SK-N-SH (cell line): ENCODE measurements around the gene MINK1. TPM values are rescaled to one million over a fixed set of nuclear protein-coding genes. Genes with fewer than 3 reads are reported as not detected.

Source experiments
- CTCF ChIA-PET: fragments of 300-600, 350-600 bp; formaldehyde crosslinking; extraction: SDS; loops from one replicate; lab custom pipeline; 2021; lab: Yijun Ruan, JAX
- POLR2A ChIA-PET: fragments of 350-600 bp; sonication (Branson Sonifier 250); formaldehyde crosslinking; extraction: SDS; loops from one replicate; lab custom pipeline; 2020; ENCODE audit warnings: antibody characterized with exemption, inconsistent platforms; lab: Yijun Ruan, JAX
- DNase-seq: peaks from one replicate; pipeline ENCODE4 v3.0.0; 2012
- H2AFZ ChIP-seq: fragments of 200-600 bp; sonication (generic); 2 replicates; pipeline ENCODE4 v1.8.1; 2016; ENCODE audit warnings: antibody characterized with exemption, mild to moderate bottlenecking, low read depth
- H3F3A ChIP-seq: fragments of 200-600 bp; sonication (generic); replicated peaks from 2 replicates; pipeline ENCODE3; 2016; ENCODE audit warnings: antibody characterized with exemption, mild to moderate bottlenecking; ENCODE audit not compliant: insufficient read depth
- H3K27ac ChIP-seq, 2 experiments: fragments of 200-500 bp in 1 of 2; fragments of 200-600 bp in 1 of 2; sonication (Bioruptor generic) in 1 of 2; sonication (generic), shearing (Covaris generic) in 1 of 2; 2 replicates each; pipeline versions ENCODE4 v1.5.1 to v1.6.1; 2014 to 2016; ENCODE audit warnings: low read depth in 2 of 2, inconsistent platforms in 1 of 2, low read length in 1 of 2, mild to moderate bottlenecking in 1 of 2, mixed read lengths in 1 of 2
- H3K27me3 ChIP-seq: fragments of 200-600 bp; sonication (generic), shearing (Covaris generic); 2 replicates; pipeline ENCODE4 v1.6.1; 2016; ENCODE audit warnings: mixed run types; ENCODE audit not compliant: insufficient read depth
- H3K36me3 ChIP-seq, 2 experiments: fragments of 200-500 bp in 1 of 2; fragments of 200-600 bp in 1 of 2; sonication (Bioruptor generic) in 1 of 2; sonication (generic) in 1 of 2; replicated peaks in 1 of 2; 2 replicates each; pipeline versions ENCODE3 to v1.5.1; 2014 to 2016; ENCODE audit warnings: low read length in 1 of 2, mild to moderate bottlenecking in 1 of 2; ENCODE audit not compliant: insufficient read depth in 2 of 2, control insufficient read depth in 1 of 2
- H3K4me1 ChIP-seq, 2 experiments: fragments of 200-500 bp in 1 of 2; fragments of 200-600 bp in 1 of 2; sonication (Bioruptor generic) in 1 of 2; sonication (generic), shearing (Covaris generic) in 1 of 2; 2 replicates each; pipeline versions ENCODE4 v1.5.1 to v1.6.1; 2014 to 2016; ENCODE audit warnings: low read depth in 1 of 2, low read length in 1 of 2, mixed run types in 1 of 2; ENCODE audit not compliant: insufficient read depth in 2 of 2, control insufficient read depth in 1 of 2
- H3K4me2 ChIP-seq: fragments of 200-600 bp; sonication (generic), shearing (Covaris generic); 2 replicates; pipeline ENCODE4 v1.6.1; 2017; ENCODE audit warnings: mixed run types
- H3K4me3 ChIP-seq, 2 experiments: fragments of 200-500 bp in 1 of 2; fragments of 200-600 bp in 1 of 2; sonication (Bioruptor generic) in 1 of 2; sonication (generic), shearing (Covaris generic) in 1 of 2; 2 replicates each; pipeline versions ENCODE4 v1.5.1 to v1.8.1; 2014 to 2016; ENCODE audit warnings: low read depth in 2 of 2, inconsistent platforms in 1 of 2, low read length in 1 of 2, mild to moderate bottlenecking in 1 of 2, mixed read lengths in 1 of 2, moderate library complexity in 1 of 2
- H3K79me2 ChIP-seq: fragments of 200-600 bp; sonication (generic); 2 replicates; pipeline ENCODE4 v1.8.1; 2017; ENCODE audit warnings: mild to moderate bottlenecking; ENCODE audit not compliant: insufficient read depth
- H3K9ac ChIP-seq: fragments of 200-600 bp; sonication (generic); 2 replicates; pipeline ENCODE4 v1.6.1; 2017; ENCODE audit warnings: mixed run types
- H3K9me2 ChIP-seq: fragments of 200-600 bp; sonication (generic); 2 replicates; pipeline ENCODE4 v1.6.1; 2017; ENCODE audit warnings: mixed run types
- H3K9me3 ChIP-seq: fragments of 200-600 bp; sonication (generic); 2 replicates; pipeline ENCODE4 v1.6.1; 2017; ENCODE audit warnings: mixed run types, mild to moderate bottlenecking, moderate library complexity
- H4K20me1 ChIP-seq: fragments of 200-600 bp; sonication (generic); 2 replicates; pipeline ENCODE4 v1.6.1; 2017; ENCODE audit warnings: mild to moderate bottlenecking, mixed run types; ENCODE audit not compliant: insufficient read depth
- EP300 ChIP-seq, 2 experiments: IDR thresholded peaks; 2 replicates each; pipeline versions ENCODE4 v1.4.0 to v1.6.1; 2012; ENCODE audit warnings: borderline replicate concordance in 1 of 2, low read depth in 1 of 2, low read length in 1 of 2
- EZH2phosphoT487 ChIP-seq: fragments of 200-600 bp; sonication (generic); IDR thresholded peaks from 2 replicates; pipeline ENCODE4 v1.6.1; 2017; ENCODE audit warnings: low read depth, mixed run types, mild to moderate bottlenecking, antibody characterized with exemption, moderate library complexity, borderline replicate concordance
- FOSL2 ChIP-seq: IDR thresholded peaks from 2 replicates; pipeline ENCODE4 v1.4.0; 2012; ENCODE audit warnings: low read depth, mild to moderate bottlenecking, moderate library complexity, borderline replicate concordance
- GATA2 ChIP-seq: sonication (generic); formaldehyde crosslinking; IDR thresholded peaks from 2 replicates; pipeline ENCODE4 v1.5.0; 2020; ENCODE audit warnings: mild to moderate bottlenecking, missing genetic modification reagents
- IRF3 ChIP-seq: fragments of 150-350 bp; IDR thresholded peaks from 2 replicates; pipeline ENCODE4 v1.6.1; 2016; ENCODE audit warnings: mild to moderate bottlenecking, low read depth, low read length
- JUND ChIP-seq: IDR thresholded peaks from 2 replicates; pipeline ENCODE4 v1.4.0; 2012
- MAX ChIP-seq: IDR thresholded peaks from 2 replicates; pipeline ENCODE4 v1.4.0; 2012; ENCODE audit warnings: low read depth
- MEF2A ChIP-seq: IDR thresholded peaks from 2 replicates; pipeline ENCODE4 v1.4.0; 2012; ENCODE audit warnings: low read depth, borderline replicate concordance
- MXI1 ChIP-seq: IDR thresholded peaks from 2 replicates; pipeline ENCODE4 v1.6.1; 2012; ENCODE audit warnings: mild to moderate bottlenecking, low read depth, low read length, improper control_type of control experiment
- POLR2AphosphoS5 ChIP-seq: IDR thresholded peaks from 2 replicates; pipeline ENCODE4 v1.6.1; 2012; ENCODE audit warnings: low read depth, low read length
- RAD21 ChIP-seq: IDR thresholded peaks from 2 replicates; pipeline ENCODE4 v1.6.1; 2012; ENCODE audit warnings: mild to moderate bottlenecking, low read length
- RCOR1 ChIP-seq: fragments of 150-350 bp; IDR thresholded peaks from 2 replicates; pipeline ENCODE4 v1.6.1; 2017; ENCODE audit warnings: antibody characterized with exemption, low read length
- SIN3A ChIP-seq: IDR thresholded peaks from 2 replicates; pipeline ENCODE4 v1.6.1; 2012; ENCODE audit warnings: low read depth, mild to moderate bottlenecking, low read length, moderate library complexity, borderline replicate concordance
- TCF12 ChIP-seq: IDR thresholded peaks from 2 replicates; pipeline ENCODE4 v1.4.0; 2012
- TEAD4 ChIP-seq: IDR thresholded peaks from 2 replicates; pipeline ENCODE4 v1.4.0; 2012; ENCODE audit warnings: mild to moderate bottlenecking, borderline replicate concordance; ENCODE audit not compliant: insufficient read depth
- USF1 ChIP-seq: IDR thresholded peaks from 2 replicates; pipeline ENCODE4 v1.4.0; 2012; ENCODE audit warnings: low read depth, borderline replicate concordance
- YY1 ChIP-seq: IDR thresholded peaks from 2 replicates; pipeline ENCODE4 v1.4.0; 2012; ENCODE audit warnings: low read depth, mild to moderate bottlenecking
- WGBS: methylation state at CpG from one replicate; pipeline ENCODE4 v1.1.6; 2017; ENCODE audit warnings: low lambda C conversion rate; 5-methylcytosine and 5-hydroxymethylcytosine counted together
- polyA plus RNA-seq, 3 experiments: library from polyadenylated mRNA; depleted of rRNA; stranded (reverse); fragments of >200 nt; gene quantifications; 2 replicates each; pipeline ENCODE4 v1.2.3, GENCODE V29; 2012
- TF ChIP-seq, protein P1 (sequence below): IDR thresholded peaks from 2 replicates; pipeline ENCODE4 v1.6.1; 2012; ENCODE audit warnings: mild to moderate bottlenecking, low read depth, low read length, moderate library complexity
- TF ChIP-seq, protein P2 (sequence below): fragments of 200-600 bp; sonication (generic); IDR thresholded peaks from 2 replicates; pipeline ENCODE4 v1.6.1; 2017; ENCODE audit warnings: antibody characterized with exemption, mild to moderate bottlenecking, moderate library complexity

Gene MINK1
- polyA plus RNA-seq, 1 of the 3 experiments (the other 2 are of a cell fraction), result 64.7 TPM

GRCh38 chr17:4942760-4943508 lies 109.8 kb downstream of the MINK1 start:
- peak overlapping the region in 1 of 2 experiments; percentile 97; a peak in 2 of 4 replicates for H3K27ac ChIP-seq
- POLR2A ChIA-PET, result no interaction called here
- peaks cover 23 to 46% of the 10 kb centered on the region in 2 experiments for H3K4me1 ChIP-seq
- DNase-seq, result no peak
- H2AFZ ChIP-seq, result no peak overlapping the region
- H3K36me3 ChIP-seq, result peaks cover 36 to 43% of the 10 kb centered on the region in 2 experiments
- H4K20me1 ChIP-seq, result peaks cover 45% of the 10 kb centered on the region
- peaks cover 91% of the 10 kb centered on the region for H3K79me2 ChIP-seq
- H3K4me2 ChIP-seq, result no peak overlapping the region
- no peaks in the 10 kb centered on the region for H3K9me2 ChIP-seq
- no peak overlapping the region for H3K4me3 ChIP-seq
- TF ChIP-seq MXI1, result no peak
- TF ChIP-seq GATA2 (CRISPR knock-in tag), result no peak
- no peak for TF ChIP-seq YY1
- TF ChIP-seq, protein P1, sequence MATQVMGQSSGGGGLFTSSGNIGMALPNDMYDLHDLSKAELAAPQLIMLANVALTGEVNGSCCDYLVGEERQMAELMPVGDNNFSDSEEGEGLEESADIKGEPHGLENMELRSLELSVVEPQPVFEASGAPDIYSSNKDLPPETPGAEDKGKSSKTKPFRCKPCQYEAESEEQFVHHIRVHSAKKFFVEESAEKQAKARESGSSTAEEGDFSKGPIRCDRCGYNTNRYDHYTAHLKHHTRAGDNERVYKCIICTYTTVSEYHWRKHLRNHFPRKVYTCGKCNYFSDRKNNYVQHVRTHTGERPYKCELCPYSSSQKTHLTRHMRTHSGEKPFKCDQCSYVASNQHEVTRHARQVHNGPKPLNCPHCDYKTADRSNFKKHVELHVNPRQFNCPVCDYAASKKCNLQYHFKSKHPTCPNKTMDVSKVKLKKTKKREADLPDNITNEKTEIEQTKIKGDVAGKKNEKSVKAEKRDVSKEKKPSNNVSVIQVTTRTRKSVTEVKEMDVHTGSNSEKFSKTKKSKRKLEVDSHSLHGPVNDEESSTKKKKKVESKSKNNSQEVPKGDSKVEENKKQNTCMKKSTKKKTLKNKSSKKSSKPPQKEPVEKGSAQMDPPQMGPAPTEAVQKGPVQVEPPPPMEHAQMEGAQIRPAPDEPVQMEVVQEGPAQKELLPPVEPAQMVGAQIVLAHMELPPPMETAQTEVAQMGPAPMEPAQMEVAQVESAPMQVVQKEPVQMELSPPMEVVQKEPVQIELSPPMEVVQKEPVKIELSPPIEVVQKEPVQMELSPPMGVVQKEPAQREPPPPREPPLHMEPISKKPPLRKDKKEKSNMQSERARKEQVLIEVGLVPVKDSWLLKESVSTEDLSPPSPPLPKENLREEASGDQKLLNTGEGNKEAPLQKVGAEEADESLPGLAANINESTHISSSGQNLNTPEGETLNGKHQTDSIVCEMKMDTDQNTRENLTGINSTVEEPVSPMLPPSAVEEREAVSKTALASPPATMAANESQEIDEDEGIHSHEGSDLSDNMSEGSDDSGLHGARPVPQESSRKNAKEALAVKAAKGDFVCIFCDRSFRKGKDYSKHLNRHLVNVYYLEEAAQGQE, result no peak
- TF ChIP-seq RCOR1, result no peak
- no peak for TF ChIP-seq TCF12
- TF ChIP-seq IRF3, result no peak
- no peak for TF ChIP-seq MAX
- TF ChIP-seq MEF2A, result no peak
- TF ChIP-seq JUND, result no peak
- no peak for TF ChIP-seq EP300 (IDR thresholded peaks at IDR 0.05; ENCODE audit: borderline replicate concordance in 1 of 2, low read depth in 1 of 2, low read length in 1 of 2)
- no peak for TF ChIP-seq FOSL2
- no peak for TF ChIP-seq RAD21
- TF ChIP-seq EZH2phosphoT487, result no peak
- TF ChIP-seq SIN3A, result no peak
- TF ChIP-seq POLR2AphosphoS5, result no peak
- TF ChIP-seq TEAD4, result no peak
- TF ChIP-seq, protein P2, sequence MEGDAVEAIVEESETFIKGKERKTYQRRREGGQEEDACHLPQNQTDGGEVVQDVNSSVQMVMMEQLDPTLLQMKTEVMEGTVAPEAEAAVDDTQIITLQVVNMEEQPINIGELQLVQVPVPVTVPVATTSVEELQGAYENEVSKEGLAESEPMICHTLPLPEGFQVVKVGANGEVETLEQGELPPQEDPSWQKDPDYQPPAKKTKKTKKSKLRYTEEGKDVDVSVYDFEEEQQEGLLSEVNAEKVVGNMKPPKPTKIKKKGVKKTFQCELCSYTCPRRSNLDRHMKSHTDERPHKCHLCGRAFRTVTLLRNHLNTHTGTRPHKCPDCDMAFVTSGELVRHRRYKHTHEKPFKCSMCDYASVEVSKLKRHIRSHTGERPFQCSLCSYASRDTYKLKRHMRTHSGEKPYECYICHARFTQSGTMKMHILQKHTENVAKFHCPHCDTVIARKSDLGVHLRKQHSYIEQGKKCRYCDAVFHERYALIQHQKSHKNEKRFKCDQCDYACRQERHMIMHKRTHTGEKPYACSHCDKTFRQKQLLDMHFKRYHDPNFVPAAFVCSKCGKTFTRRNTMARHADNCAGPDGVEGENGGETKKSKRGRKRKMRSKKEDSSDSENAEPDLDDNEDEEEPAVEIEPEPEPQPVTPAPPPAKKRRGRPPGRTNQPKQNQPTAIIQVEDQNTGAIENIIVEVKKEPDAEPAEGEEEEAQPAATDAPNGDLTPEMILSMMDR, result no peak
- no peak for TF ChIP-seq USF1
- TF ChIP-seq, all 33 proteins: peak for 0
- no peaks in the 10 kb centered on the region for H3K27me3 ChIP-seq
- CTCF ChIA-PET, result interaction anchor here (1.5 to 3.9 kb wide), 2 partner anchors 34 to 45 kb away, joined by 4 to 29 read pairs; partner anchors contain the start of gene CAMTA2
- H3K9ac ChIP-seq, result no peak overlapping the region
- 86% methylated on average over 11 of the region's 13 CpGs for WGBS
- H3F3A ChIP-seq, result peaks cover 63% of the 10 kb centered on the region
- H3K9me3 ChIP-seq, result no peaks in the 10 kb centered on the region
